Measurements from ENCODE around the gene NDUFS7.

The NDUFS7 gene

GRCh38 chr19:1383312-1384084, at the start of gene NDUFS7:
Gene NDUFS7 (plus strand): TSS chr19:1383907. CDS start chr19:1383927, 20 bp downstream.
- peak; percentile 85 for DNase-seq (ENCODE audit: low spot score)

DNA sequence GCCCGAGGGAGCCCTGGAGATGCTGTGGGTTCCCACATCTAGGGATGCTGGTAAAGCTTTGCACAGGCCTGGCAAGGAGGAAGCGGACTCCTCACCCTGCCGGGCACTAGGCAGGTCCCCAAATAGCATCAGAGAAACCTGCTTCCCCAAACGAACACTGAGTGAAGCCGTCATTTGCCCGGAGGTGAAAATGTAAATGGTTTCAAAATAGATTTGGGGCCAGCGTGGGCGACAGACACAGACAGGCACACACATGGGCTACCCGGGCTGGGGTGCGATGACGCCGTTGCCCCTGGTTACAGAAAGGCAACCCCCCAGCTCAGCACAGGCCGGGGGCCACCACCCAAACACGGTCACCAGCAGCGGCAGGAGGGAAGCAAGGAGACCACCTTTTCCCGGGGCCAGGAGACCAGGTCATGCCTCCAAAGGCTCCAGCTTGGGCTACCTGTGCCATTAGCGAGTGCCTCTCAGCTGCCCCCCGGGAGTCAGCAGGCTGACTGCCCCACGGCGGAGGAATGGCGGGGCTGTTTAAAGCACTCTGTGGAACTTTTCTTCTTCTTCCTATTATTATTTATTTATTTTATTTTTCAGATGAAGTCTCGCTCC, 47.5 kb upstream of the NDUFS7 start:
- DNase-seq (ENCODE audit: low spot score) = no peak

DNA sequence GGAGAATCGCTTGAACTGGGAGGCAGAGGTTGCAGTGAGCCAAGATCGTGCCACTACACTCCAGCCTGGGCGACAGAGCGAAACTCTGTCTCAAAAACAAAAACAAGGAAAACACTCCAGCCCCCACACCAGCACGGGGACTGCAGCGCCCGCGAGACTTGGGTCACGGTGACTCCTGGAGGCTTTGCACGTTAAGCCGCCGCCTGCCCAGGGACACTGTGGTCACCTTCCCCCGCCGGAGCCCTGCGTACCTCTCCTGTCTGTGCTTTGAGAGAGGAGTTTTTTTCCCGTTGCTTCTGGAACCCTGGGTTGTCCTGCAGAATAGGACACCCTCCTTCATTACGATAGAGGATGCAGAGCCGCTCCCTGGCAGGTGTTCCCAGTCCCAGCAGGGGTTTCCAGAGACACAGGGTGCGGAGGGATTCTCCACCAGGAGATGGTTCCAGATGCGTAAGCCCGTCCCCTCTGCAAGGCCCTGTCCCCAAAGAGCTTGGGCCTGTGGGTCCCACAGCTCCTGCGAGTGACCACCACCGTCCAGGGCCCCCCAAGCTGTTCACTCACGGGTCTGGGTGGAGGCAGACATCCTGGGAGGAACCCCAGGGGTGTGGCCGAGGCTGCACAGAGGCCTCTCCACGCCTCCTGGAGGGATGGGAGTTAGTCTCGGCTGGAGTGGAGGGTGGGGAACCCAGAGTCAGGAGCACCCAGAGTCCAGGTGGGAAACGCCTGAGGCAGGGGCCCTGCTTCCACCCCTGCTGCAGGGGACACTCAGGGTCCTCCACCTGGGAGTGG, 42.8 kb upstream of the NDUFS7 start:
- no peak for DNase-seq (ENCODE audit: low spot score)

DNA sequence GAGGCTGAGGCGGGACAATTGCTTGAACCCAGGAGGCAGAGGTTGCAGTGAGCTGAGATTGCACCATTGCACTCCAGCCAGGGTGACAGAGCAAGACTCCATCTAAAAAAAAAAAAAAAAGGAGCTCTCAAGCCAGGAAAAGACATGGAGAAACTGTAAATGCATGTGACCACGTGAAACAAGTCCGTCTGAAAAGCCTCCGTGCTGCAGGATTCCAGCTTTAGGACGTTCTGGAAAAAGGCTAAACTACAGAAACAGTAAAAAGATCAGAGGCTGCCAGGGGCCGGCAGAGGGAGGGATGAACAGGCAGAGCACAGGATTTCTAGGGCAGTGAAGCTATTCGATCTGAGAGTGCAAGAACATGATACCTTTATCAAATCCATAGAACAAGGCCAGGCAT, 40.7 kb upstream of the NDUFS7 start:
- no peak for DNase-seq (ENCODE audit: low spot score)

GRCh38 chr19:1349211-1349610, 34.5 kb upstream of the NDUFS7 start:
- no peak for DNase-seq (ENCODE audit: low spot score)

DNA sequence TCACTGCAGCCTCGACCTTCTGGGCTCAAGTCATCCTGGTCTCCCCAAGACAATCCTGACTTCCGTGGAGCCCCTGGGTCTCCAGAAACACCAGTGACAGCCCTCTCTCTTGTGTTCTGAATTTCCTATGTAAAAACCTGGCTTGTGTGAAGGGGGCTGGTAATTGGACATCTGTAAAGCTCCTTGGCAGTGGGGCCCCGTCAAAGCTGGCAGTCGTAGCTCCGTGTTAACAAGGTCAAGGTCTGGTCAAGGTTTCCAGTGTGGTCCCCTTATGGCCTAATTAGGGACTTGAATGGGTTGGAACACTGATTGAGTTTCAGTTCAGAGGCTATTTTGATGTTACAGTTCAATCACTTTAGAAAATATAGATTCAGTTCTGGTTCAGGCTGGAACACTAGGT, 32.8 kb upstream of the NDUFS7 start:
- no peak for DNase-seq (ENCODE audit: low spot score)

- no peak for DNase-seq (ENCODE audit: low spot score)
Measured at GRCh38 chr19:1351381-1351851, 32.3 kb upstream of the NDUFS7 start.

DNA sequence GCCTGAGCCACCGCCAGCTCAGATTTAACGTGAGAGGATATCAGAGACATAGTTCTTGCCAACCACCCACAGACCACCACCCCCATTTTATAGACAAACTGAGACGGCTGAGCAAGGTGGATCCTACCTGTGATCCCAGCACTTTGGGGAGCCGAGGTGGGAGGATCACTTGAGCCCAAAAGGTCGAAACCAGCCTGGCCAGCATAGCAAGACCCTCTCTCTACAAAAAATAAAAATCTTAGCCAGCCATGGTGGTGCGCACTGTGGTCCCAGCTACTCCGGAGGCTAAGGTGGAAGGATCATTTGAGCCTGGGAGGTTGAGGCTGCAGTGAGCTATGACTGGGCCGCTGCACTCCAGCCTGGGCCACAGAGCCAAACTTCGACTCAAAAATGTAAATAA, 30.6 kb upstream of the NDUFS7 start:
- no peak for DNase-seq (ENCODE audit: low spot score)

- DNase-seq (ENCODE audit: low spot score) = peak; percentile 77
Measured at GRCh38 chr19:1354970-1355567, 28.6 kb upstream of the NDUFS7 start.

DNA sequence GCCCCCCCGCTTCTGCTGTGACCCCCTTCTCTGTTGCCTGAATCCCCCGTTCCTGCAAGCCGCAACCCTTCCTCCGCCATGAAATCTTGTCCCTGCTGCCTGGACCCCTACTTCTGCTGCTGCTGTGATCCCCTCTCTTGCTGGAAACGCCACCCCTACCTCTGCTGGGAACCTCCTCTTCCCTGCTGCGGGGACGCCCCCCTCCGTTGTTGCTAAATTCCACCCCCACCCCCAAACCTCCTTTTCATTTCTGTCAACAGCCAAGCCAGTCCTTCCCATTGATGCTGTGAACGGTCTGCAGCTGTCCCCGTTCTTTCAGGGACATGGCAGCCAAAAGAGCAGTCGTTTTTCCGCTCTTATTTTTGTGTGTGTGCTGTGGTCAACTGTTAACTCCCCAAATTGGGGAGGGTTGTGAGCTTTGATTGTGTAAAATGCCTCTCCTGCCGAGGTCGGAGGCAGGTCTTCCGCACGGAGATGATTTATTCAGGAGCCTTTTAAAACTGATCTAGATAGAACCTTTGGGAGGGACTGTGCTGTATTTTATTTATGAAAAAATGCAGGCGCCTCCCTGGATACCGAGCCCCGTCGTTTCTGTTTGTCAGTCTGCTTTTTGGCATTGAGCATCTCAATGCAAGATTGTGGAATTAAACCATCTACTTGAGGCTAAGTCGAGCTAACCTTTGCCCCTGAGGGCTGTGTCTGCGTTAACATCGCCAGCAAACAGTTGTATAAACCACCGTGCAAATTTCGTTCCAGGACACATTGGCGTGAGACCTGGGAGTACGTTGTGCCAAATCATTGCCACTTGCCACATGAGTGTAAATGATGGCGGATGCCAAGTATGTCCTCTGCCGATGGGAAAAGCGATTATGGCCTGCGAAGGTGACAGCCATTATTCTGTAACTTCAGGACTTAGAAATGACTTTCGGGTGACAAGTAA, 27.9 kb upstream of the NDUFS7 start:
- peak; percentile 41 for DNase-seq (ENCODE audit: low spot score)

GRCh38 chr19:1356508-1356865, 27.2 kb upstream of the NDUFS7 start:
- DNase-seq (ENCODE audit: low spot score) = no peak

DNA sequence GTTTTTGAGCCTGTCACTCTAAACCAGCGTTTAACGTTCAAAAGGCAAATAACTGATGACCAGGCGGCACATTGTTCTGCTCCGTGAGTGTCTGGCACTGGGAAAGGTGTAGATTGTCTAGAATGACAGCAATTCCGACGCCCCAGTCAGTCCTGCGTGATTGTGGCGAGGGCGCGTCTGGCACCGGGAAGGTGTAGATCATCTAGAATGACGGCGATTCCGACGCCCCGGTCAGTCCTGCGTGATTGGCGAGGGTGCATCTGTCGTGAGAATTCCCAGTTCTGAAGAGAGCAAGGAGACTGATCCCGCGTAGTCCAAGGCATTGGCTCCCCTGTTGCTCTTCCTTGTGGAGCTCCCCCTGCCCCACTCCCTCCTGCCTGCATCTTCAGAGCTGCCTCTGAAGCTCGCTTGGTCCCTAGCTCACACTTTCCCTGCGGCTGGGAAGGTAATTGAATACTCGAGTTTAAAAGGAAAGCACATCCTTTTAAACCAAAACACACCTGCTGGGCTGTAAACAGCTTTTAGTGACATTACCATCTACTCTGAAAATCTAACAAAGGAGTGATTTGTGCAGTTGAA, 26.1 kb upstream of the NDUFS7 start:
- no peak for DNase-seq (ENCODE audit: low spot score)

GRCh38 chr19:1360126-1360817, 23.4 kb upstream of the NDUFS7 start:
- no peak for DNase-seq (ENCODE audit: low spot score)

- peak; percentile 86 for DNase-seq (ENCODE audit: low spot score)
Measured at GRCh38 chr19:1360818-1361461, 22.8 kb upstream of the NDUFS7 start.

DNA sequence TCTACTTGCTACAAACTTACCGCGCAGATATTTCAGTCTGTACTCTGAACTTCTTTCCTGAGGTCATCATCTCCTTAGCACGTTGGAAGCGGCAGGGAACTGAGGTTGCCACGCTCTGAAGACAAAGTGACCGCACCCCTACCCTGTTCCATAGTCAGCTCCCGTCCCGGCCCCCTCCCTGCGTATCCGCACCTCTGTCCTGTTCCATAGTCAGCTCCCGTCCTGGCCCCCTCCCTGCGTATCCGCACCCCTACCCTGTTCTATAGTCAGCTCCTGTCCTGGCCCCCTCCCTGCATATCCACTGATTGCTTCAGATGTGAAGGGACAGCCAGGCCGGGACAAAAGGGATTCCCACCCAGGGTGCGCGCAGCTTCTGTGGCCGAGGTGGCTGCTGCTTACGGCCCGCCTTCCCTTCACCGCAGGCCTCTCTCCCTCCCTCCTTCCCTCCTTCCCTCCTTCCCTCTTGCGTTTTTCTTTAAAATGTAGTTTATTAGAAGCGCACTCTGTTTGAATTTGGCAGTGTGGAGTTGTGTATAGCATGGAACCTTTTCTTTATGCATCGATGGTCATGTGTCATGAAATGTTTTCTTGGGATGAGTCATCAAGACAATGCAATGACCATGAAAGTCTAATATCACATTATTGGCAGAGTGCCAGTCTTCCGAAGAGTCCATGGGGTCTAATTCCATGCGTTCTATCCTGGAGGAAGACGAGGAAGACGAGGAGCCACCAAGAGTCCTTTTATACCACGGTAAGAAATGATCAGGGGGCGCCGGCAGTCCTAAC, 21.9 kb upstream of the NDUFS7 start:
- peak; percentile 73 for DNase-seq (ENCODE audit: low spot score)

DNA sequence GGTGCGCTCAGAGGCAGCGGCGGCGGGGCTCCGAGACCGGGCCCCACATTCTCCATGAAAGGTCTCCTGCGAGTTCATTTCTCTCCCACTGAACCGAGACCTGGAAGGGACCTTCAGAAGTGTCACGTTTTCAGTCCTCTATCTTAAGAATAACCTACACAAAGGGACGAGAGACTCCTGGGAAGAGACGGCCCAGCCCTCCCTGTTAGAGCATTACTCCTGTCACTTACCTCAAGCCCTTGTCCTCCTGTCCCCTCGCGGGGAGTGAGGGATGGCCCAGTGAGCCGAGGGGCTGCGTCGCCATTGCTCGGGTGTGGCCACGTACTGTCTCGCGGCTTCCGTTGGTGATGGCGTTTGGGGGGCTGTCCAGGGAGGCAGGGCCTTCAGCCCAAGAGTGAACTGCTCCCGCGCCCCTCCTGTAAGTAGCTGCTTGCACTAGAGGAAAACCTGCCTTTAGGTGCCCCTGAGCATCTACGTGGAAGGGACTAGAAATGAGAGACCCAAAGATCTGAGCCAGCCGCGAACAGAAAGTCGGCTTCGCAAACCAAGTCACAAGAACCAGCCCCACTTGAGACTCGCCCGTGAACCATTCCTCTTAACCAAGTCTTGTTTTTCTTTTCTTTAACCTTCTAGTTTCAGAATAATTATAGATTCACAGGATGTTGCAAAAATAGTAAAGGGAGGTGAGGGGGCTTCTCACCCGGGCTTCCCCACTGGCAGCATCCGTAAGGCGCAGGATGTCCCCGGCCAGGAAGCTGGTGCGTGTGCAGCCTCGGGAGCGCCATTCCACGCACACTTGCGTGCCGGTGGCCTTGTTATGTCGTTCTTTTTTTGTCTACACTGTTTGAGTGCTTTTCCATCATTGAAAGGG, 21.1 kb upstream of the NDUFS7 start:
- DNase-seq (ENCODE audit: low spot score) = no peak

GRCh38 chr19:1363599-1363998, 20.1 kb upstream of the NDUFS7 start:
- no peak for DNase-seq (ENCODE audit: low spot score)

GRCh38 chr19:1364070-1364704, 19.5 kb upstream of the NDUFS7 start:
- no peak for DNase-seq (ENCODE audit: low spot score)
